IPS-20b (cell line): Measurements from ENCODE around the gene ACADVL.
A peak's percentile ranks its signal among the peaks of the same experiment; 100 is the strongest.

Source experiments
- H3K27ac ChIP-seq: one replicate; pipeline ENCODE4 v1.5.1; 2013; ENCODE audit warnings: low read length
- H3K27me3 ChIP-seq: 2 replicates; pipeline ENCODE4 v1.6.1; 2013; ENCODE audit warnings: mild to moderate bottlenecking, low read length, inconsistent platforms; ENCODE audit not compliant: insufficient read depth
- H3K36me3 ChIP-seq: 2 replicates; pipeline ENCODE4 v1.6.1; 2013; ENCODE audit warnings: low read depth, mild to moderate bottlenecking, inconsistent platforms, low read length, moderate library complexity; ENCODE audit not compliant: insufficient read depth
- H3K4me1 ChIP-seq: 2 replicates; pipeline ENCODE4 v1.6.1; 2013; ENCODE audit warnings: mild to moderate bottlenecking, control low read depth, inconsistent platforms, low read length, moderate library complexity; ENCODE audit not compliant: insufficient read depth
- H3K4me3 ChIP-seq: 2 replicates; pipeline ENCODE4 v1.5.1; 2013; ENCODE audit warnings: mild to moderate bottlenecking, low read length, inconsistent platforms
- H3K9ac ChIP-seq: 2 replicates; pipeline ENCODE4 v1.6.1; 2013; ENCODE audit warnings: low read depth, mild to moderate bottlenecking, inconsistent platforms, low read length, moderate library complexity
- H3K9me3 ChIP-seq: 2 replicates; pipeline ENCODE4 v1.6.1; 2013; ENCODE audit warnings: mild to moderate bottlenecking, low read depth, low read length, inconsistent platforms; ENCODE audit not compliant: insufficient read depth

Gene ACADVL

GRCh38 chr17:7196651-7197401 lies 22.9 kb upstream of the ACADVL start:
- peaks cover 69% of the 10 kb centered on the region for H3K36me3 ChIP-seq
- no peak overlapping the region for H3K27ac ChIP-seq
- no peak overlapping the region for H3K9ac ChIP-seq
- no peaks in the 10 kb centered on the region for H3K27me3 ChIP-seq
- H3K4me1 ChIP-seq = no peaks in the 10 kb centered on the region
- H3K9me3 ChIP-seq = no peaks in the 10 kb centered on the region
- H3K4me3 ChIP-seq = no peak overlapping the region

GRCh38 chr17:7203391-7203790 lies 16.3 kb upstream of the ACADVL start:
- Histone ChIP-seq H3K27me3 (no peaks in the 10 kb centered on the region), H3K27ac (no peak overlapping the region), H3K4me1 (peaks cover 10% of the 10 kb centered on the region; the same call in 1 of the 2 replicates), H3K4me3 (no peak overlapping the region), H3K36me3 (peaks cover 38% of the 10 kb centered on the region), H3K9ac (no peak overlapping the region), H3K9me3 (no peaks in the 10 kb centered on the region)

DNA sequence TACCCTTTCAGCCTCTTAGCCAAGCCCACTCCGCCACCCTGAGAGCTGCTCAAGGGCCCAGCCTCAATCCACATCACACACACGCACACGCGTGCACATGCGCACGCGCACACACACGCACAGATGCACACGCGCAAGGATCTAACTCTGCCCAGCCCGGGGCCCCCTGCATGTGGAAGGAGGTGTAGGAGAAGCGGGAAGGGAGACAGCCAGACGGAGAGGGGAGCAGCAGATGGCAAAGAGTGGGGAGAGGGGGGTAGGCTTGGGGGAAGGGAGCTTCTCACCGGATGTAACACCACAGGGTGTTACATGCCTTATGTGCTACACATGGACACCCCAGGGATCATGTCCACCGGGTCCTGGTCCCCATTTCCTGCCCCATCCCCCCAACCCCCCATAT lies 15.4 kb upstream of the ACADVL start:
- H3K27ac ChIP-seq = peak overlapping the region; percentile 66
- peak overlapping the region; percentile 32; the same call in 1 of the 2 replicates for H3K9ac ChIP-seq
- H3K9me3 ChIP-seq = no peaks in the 10 kb centered on the region
- H3K4me1 ChIP-seq = peaks cover 13% of the 10 kb centered on the region; the same call in 1 of the 2 replicates
- peak overlapping the region; percentile 66; the same call in 1 of the 2 replicates for H3K4me3 ChIP-seq
- peaks cover 38% of the 10 kb centered on the region for H3K36me3 ChIP-seq
- no peaks in the 10 kb centered on the region for H3K27me3 ChIP-seq

DNA sequence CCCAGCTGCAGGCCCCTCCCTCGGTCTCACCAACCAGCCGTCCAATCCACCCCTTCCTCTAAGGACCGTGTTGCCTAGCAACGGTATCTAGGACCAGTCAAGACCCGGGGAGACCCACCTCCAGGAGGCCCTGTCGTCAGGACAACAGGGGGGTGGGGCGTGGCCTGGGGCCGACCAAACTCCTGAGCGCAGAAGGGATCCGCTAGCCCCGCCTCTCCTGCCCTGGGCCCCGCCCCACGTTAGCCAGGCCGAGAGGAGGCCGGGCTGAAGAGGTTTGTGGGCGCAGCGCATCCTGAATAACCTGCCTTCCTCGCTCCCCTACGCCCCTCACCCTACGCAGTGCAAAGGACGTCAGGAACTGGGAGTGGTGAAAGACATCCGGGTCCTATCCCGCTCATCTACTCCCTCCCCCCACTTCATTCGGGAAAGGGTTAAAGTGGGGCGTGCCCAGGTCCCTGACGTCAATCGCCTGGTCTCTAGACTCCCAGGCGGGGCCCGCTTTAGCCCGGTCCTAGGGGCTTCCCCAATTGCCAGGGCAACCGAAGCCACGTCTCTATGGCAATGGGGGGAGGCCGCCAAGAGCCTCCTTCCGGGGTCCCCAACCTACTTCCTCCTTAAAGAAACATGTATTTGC lies 14.8 kb upstream of the ACADVL start:
- H3K27me3 ChIP-seq = no peaks in the 10 kb centered on the region
- no peaks in the 10 kb centered on the region for H3K9me3 ChIP-seq
- peak overlapping the region; percentile 66 for H3K27ac ChIP-seq
- H3K9ac ChIP-seq = peak overlapping the region; percentile 32; the same call in 1 of the 2 replicates
- H3K4me3 ChIP-seq = peak overlapping the region; percentile 66
- H3K36me3 ChIP-seq = peaks cover 35% of the 10 kb centered on the region
- H3K4me1 ChIP-seq = peaks cover 13% of the 10 kb centered on the region; the same call in 1 of the 2 replicates

DNA sequence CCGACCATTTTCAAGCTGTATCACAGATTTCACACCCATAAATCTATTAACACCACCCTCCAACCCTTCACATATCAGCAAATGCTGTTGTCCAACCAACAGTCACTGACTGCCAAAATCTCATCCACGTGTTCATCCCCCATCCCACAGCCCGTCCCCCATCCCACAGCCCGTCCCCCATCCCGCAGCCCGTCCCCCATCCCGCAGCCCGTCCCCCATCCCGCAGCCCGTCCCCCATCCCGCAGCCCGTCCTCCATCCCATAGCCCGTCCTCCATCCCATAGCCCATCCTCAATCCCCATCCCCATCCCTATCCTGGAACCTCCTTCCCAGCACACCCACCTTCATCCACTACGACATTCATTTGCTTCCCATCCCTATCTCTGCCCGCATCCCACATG lies 14.2 kb upstream of the ACADVL start:
- peak overlapping the region; percentile 66 for H3K4me3 ChIP-seq
- H3K27ac ChIP-seq = no peak overlapping the region
- H3K9ac ChIP-seq = peak overlapping the region; percentile 32; the same call in 1 of the 2 replicates
- H3K36me3 ChIP-seq = peaks cover 33% of the 10 kb centered on the region
- no peaks in the 10 kb centered on the region for H3K9me3 ChIP-seq
- no peaks in the 10 kb centered on the region for H3K27me3 ChIP-seq
- H3K4me1 ChIP-seq = peaks cover 15% of the 10 kb centered on the region; the same call in 1 of the 2 replicates

DNA sequence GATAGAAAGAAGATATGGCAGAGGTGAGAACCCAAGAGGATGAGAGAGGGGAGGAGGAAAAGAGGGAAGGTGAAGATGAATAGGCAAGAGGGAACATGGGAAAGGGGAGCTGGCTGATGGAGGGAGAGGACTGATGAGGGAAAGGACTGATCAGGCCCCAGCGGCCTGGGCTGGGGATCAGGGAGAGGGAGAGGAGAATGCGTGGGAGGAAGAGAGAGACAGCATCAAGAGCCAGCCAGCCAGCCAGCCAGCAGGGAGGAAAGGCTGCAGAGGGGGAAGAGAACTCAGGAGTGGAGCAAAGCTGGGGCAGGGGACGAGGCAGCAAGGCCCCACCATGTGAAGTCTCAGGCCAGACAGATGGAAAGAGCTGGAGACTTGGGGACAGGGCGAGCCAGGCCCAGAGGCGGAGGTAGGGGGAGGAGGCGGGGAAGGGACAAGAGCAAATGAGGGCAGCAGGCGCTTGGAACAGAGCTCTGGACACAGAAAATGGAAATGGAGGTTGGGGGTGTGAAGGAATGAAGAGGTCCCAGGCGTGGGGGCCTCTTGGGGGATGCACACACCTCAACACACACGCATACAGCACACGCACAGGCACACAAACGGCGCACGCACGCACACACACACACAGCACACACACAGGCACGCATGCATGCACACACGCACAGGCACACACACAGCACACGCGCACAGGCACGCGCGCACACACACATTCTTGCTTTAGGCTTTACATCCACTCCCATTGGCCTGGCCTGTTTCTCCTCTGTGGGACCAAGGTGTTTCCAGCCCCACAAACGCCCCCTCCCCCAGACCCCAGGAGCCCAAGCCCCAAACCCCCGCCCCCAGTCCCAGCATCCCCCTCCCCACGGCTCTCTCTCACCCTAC lies 12.4 kb upstream of the ACADVL start:
- Histone ChIP-seq H3K36me3 (peaks cover 17% of the 10 kb centered on the region), H3K4me1 (peaks cover 24% of the 10 kb centered on the region; the same call in 1 of the 2 replicates), H3K4me3 (peak overlapping the region; percentile 66; the same call in 1 of the 2 replicates), H3K9ac (peak overlapping the region; percentile 50; the same call in 1 of the 2 replicates), H3K27ac (no peak overlapping the region), H3K9me3 (no peaks in the 10 kb centered on the region), H3K27me3 (no peaks in the 10 kb centered on the region)

DNA sequence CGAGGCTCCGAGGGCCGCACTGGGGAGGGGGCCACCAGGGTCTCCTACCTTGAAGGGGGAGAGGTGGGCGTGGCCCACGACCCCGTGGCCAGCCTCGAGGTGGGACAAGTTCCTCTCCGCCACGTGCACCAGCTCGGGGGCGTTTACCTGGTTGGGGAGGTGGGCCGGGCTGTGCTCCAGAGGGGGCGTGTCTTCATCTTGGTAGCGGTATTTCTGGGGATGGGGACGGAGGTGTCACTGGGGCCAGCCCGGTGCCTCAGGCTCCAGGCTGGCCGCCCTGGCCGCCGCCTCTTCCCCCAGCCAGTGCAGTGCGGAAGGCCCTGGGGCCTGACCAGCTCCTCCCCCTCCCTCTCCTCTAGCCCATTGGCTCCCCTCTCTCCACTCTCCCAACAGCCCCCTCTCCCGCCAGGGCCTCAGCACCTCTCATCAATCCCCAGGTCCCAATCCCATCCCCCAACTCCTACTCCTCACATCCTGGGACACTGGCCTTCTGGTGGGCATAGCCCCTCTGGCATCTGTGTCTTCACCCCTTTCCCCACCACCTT lies 11.6 kb upstream of the ACADVL start:
- Histone ChIP-seq H3K27me3 (no peaks in the 10 kb centered on the region), H3K4me1 (peaks cover 25% of the 10 kb centered on the region; the same call in 1 of the 2 replicates), H3K9ac (peak overlapping the region; percentile 50; the same call in 1 of the 2 replicates), H3K36me3 (peaks cover 9% of the 10 kb centered on the region), H3K9me3 (no peaks in the 10 kb centered on the region), H3K27ac (peak overlapping the region; percentile 26), H3K4me3 (peak overlapping the region; percentile 66)

GRCh38 chr17:7208754-7209460 lies 10.8 kb upstream of the ACADVL start:
- peak overlapping the region; percentile 26 for H3K27ac ChIP-seq
- H3K27me3 ChIP-seq = no peaks in the 10 kb centered on the region
- H3K4me1 ChIP-seq = peaks cover 30% of the 10 kb centered on the region; the same call in 1 of the 2 replicates
- H3K36me3 ChIP-seq = peaks cover 1% of the 10 kb centered on the region; the same call in 1 of the 2 replicates
- H3K9ac ChIP-seq = peak overlapping the region; percentile 50; the same call in 1 of the 2 replicates
- H3K4me3 ChIP-seq = peak overlapping the region; percentile 66
- H3K9me3 ChIP-seq = no peaks in the 10 kb centered on the region

DNA sequence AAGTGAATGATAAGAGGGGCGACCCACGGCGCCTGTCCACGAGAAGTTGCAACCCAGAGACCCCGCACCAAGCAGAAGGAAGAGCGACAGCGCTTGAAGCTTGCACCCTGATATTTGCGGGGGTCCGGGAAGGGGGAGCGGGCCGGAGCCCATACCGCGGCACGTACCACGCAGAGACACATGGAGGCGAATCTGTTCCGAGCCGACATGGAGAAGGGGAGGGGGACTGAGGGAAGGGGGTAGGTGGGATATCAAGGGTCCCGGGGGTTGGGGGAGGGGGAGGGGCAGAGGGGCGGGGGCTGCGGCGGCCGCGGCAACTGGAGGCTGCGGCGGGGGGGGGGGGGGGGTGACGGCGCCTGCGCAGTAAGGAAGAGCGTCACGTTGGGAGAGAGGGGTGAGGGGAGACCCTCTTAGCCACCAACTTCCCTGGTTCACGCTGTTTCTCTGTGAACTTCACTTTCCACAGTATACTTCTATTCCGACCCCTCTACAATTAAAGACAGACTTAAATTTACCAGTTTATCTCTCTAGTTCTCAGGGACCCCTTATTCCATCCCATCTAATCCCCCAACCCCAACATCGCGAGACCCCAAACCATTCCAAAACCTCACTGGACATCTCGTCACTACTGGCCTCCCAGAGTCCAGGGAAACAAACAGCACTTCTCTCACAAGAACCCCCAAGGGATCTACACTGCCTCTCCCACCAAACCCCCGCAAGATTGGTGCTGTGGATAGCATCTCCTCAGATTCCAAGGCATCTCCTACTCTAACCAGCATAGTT lies 8.1 kb upstream of the ACADVL start:
- Histone ChIP-seq H3K27ac (peak overlapping the region; percentile 65), H3K9ac (peak overlapping the region; percentile 82; the same call in 1 of the 2 replicates), H3K4me3 (peak overlapping the region; percentile 79), H3K9me3 (no peaks in the 10 kb centered on the region), H3K36me3 (no peaks in the 10 kb centered on the region), H3K27me3 (no peaks in the 10 kb centered on the region), H3K4me1 (peaks cover 41% of the 10 kb centered on the region; the same call in 1 of the 2 replicates)

DNA sequence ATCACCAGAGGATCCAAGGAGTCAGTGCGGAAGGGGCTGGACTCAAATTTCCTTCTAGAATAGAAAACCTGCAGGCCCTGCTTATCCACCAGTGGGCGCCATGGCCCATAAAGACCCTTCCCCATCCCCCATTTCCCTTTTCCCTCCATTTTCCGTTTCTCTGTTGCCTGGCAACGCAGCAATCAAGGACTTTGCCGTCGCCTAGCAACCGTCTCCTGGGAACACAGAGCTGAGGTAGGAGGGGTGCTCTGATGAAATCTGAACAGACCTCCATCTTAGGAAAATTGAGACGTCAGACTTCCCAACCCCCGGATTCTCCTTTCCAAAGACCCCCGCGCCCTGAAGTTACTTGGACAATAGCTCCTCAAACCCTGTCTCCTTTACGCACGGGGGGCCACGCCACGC lies 5.8 kb upstream of the ACADVL start:
- Histone ChIP-seq H3K4me3 (peak overlapping the region; percentile 71), H3K9me3 (no peaks in the 10 kb centered on the region), H3K27me3 (no peaks in the 10 kb centered on the region; the same call in 1 of the 2 replicates), H3K9ac (peak overlapping the region; percentile 68; the same call in 1 of the 2 replicates), H3K36me3 (no peaks in the 10 kb centered on the region), H3K27ac (peak overlapping the region; percentile 60), H3K4me1 (peaks cover 42% of the 10 kb centered on the region; the same call in 1 of the 2 replicates)
